H9 (cell line): ENCODE data around the gene ADAM8. TPM values are rescaled to one million over a fixed set of nuclear protein-coding genes. Genes with fewer than 3 reads are reported as not detected.
A peak's percentile ranks its signal among the peaks of the same experiment; 100 is the strongest.

ENCODE experiments used
- DNase-seq: peaks from one replicate; pipeline ENCODE4 v3.0.0-alpha.2; 2017
- H2AFZ ChIP-seq: one replicate; pipeline ENCODE4 v1.6.1; 2013; ENCODE audit warnings: mild to moderate bottlenecking, low read length, control low read depth, moderate library complexity
- H2AK5ac ChIP-seq: 2 replicates; pipeline ENCODE4 v1.6.1; 2013; ENCODE audit warnings: low read length, control low read depth, mixed read lengths; ENCODE audit not compliant: insufficient read length
- H2BK120ac ChIP-seq: one replicate; pipeline ENCODE4 v1.6.1; 2013; ENCODE audit warnings: low read depth, mild to moderate bottlenecking, low read length, control low read depth, inconsistent platforms; ENCODE audit not compliant: poor library complexity, severe bottlenecking
- H2BK12ac ChIP-seq: 2 replicates; pipeline ENCODE4 v1.6.1; 2013; ENCODE audit warnings: low read length, control low read depth, mixed read lengths, low read depth; ENCODE audit not compliant: insufficient read length
- H2BK15ac ChIP-seq: 2 replicates; pipeline ENCODE4 v1.6.1; 2013; ENCODE audit warnings: low read depth, low read length, control low read depth
- H2BK20ac ChIP-seq: one replicate; pipeline ENCODE4 v1.6.1; 2013; ENCODE audit warnings: low read depth, mild to moderate bottlenecking, low read length, control low read depth, inconsistent platforms; ENCODE audit not compliant: poor library complexity, severe bottlenecking
- H2BK5ac ChIP-seq: 2 replicates; pipeline ENCODE4 v1.6.1; 2013; ENCODE audit warnings: low read length, control low read depth, mixed read lengths; ENCODE audit not compliant: insufficient read length
- H3K14ac ChIP-seq: 2 replicates; pipeline ENCODE4 v1.6.1; 2013; ENCODE audit warnings: low read length, control low read depth; ENCODE audit not compliant: insufficient read depth
- H3K18ac ChIP-seq: 2 replicates; pipeline ENCODE4 v1.6.1; 2013; ENCODE audit warnings: low read depth, mild to moderate bottlenecking, mixed read lengths, low read length, control low read depth; ENCODE audit not compliant: insufficient read length
- H3K23ac ChIP-seq: 2 replicates; pipeline ENCODE4 v1.6.1; 2013; ENCODE audit warnings: low read length, control low read depth, mixed read lengths, low read depth; ENCODE audit not compliant: insufficient read length
- H3K23me2 ChIP-seq: 2 replicates; pipeline ENCODE4 v1.6.1; 2013; ENCODE audit warnings: low read depth, mild to moderate bottlenecking, mixed read lengths, low read length, control low read depth; ENCODE audit not compliant: insufficient read length, poor library complexity, severe bottlenecking
- H3K27ac ChIP-seq: 2 replicates; pipeline ENCODE4 v1.5.1; 2013; ENCODE audit warnings: low read length, control low read depth, mixed read lengths, low read depth; ENCODE audit not compliant: insufficient read length
- H3K27me3 ChIP-seq: 2 replicates; pipeline ENCODE4 v1.6.1; 2013; ENCODE audit warnings: low read length, control low read depth, inconsistent platforms; ENCODE audit not compliant: insufficient read depth
- H3K4ac ChIP-seq: 2 replicates; pipeline ENCODE4 v1.6.1; 2013; ENCODE audit warnings: low read depth, mild to moderate bottlenecking, control low read depth, inconsistent platforms, low read length, moderate library complexity
- H3K4me1 ChIP-seq: 2 replicates; pipeline ENCODE4 v1.6.1; 2013; ENCODE audit warnings: low read length, control low read depth, inconsistent platforms; ENCODE audit not compliant: insufficient read depth
- H3K4me2 ChIP-seq: 2 replicates; pipeline ENCODE4 v1.6.1; 2013; ENCODE audit warnings: low read length, control low read depth, mixed read lengths; ENCODE audit not compliant: insufficient read length, insufficient read depth
- H3K56ac ChIP-seq: 2 replicates; pipeline ENCODE4 v1.6.1; 2013; ENCODE audit warnings: low read depth, mild to moderate bottlenecking, mixed read lengths, low read length, control low read depth; ENCODE audit not compliant: insufficient read length
- H3K79me1 ChIP-seq: 2 replicates; pipeline ENCODE4 v1.6.1; 2013; ENCODE audit warnings: low read depth, mild to moderate bottlenecking, moderate library complexity, low read length, control low read depth, inconsistent platforms; ENCODE audit not compliant: insufficient read depth, poor library complexity, severe bottlenecking
- H3K79me2 ChIP-seq: 2 replicates; pipeline ENCODE4 v1.6.1; 2013; ENCODE audit warnings: low read length, control low read depth, inconsistent platforms; ENCODE audit not compliant: insufficient read depth
- H3K9ac ChIP-seq: 2 replicates; pipeline ENCODE4 v1.6.1; 2013; ENCODE audit warnings: low read length, control low read depth, mixed read lengths; ENCODE audit not compliant: insufficient read length; ENCODE audit errors: extremely low read depth
- H3K9me3 ChIP-seq: one replicate; pipeline ENCODE4 v1.6.1; 2013; ENCODE audit warnings: low read depth, low read length, inconsistent platforms; ENCODE audit not compliant: control insufficient read depth
- H3T11ph ChIP-seq: one replicate; pipeline ENCODE4 v1.6.1; 2013; ENCODE audit warnings: mild to moderate bottlenecking, low read length, control low read depth, inconsistent platforms
- H4K20me1 ChIP-seq: one replicate; pipeline ENCODE4 v1.6.1; 2013; ENCODE audit not compliant: control insufficient read depth, insufficient read length, insufficient read depth
- H4K5ac ChIP-seq: 2 replicates; pipeline ENCODE4 v1.6.1; 2013; ENCODE audit warnings: low read depth, mild to moderate bottlenecking, mixed read lengths, low read length, control low read depth; ENCODE audit not compliant: insufficient read length
- H4K8ac ChIP-seq: replicated peaks from 2 replicates; pipeline ENCODE4 v1.6.1; 2013; ENCODE audit warnings: low read length, control low read depth, mixed read lengths, low read depth; ENCODE audit not compliant: insufficient read length
- H4K91ac ChIP-seq: 2 replicates; pipeline ENCODE4 v1.6.1; 2013; ENCODE audit warnings: low read depth, mild to moderate bottlenecking, moderate library complexity, mixed read lengths, low read length, control low read depth; ENCODE audit not compliant: insufficient read length
- H3K27ac Mint-ChIP-seq, 3 experiments: 2 replicates in 2 of 3; 3 replicates in 1 of 3; pipeline ENCODE4 v1.8.0; 2020 to 2021; ENCODE audit warnings: mixed read lengths in 3 of 3, mild to moderate bottlenecking in 1 of 3, moderate library complexity in 1 of 3
- H3K27me3 Mint-ChIP-seq: 2 replicates; pipeline ENCODE4 v1.8.0; 2021; ENCODE audit warnings: low read depth, mild to moderate bottlenecking, moderate library complexity, mixed read lengths
- H3K36me3 Mint-ChIP-seq, 3 experiments: 2 replicates in 2 of 3; 3 replicates in 1 of 3; pipeline ENCODE4 v1.8.0; 2020 to 2021; ENCODE audit warnings: low read depth in 3 of 3, mixed read lengths in 3 of 3; ENCODE audit not compliant: insufficient read depth in 1 of 3
- H3K4me1 Mint-ChIP-seq, 2 experiments: 2 replicates each; pipeline ENCODE4 v1.8.0; 2020; ENCODE audit warnings: mixed read lengths in 2 of 2
- H3K4me3 Mint-ChIP-seq, 2 experiments: 2 replicates in 1 of 2; 3 replicates in 1 of 2; pipeline ENCODE4 v1.8.0; 2020 to 2021; ENCODE audit warnings: mild to moderate bottlenecking in 2 of 2, mixed read lengths in 2 of 2, moderate library complexity in 1 of 2
- H3K9me3 Mint-ChIP-seq, 2 experiments: 2 replicates in 1 of 2; 3 replicates in 1 of 2; pipeline ENCODE4 v1.8.0; 2020; ENCODE audit warnings: mild to moderate bottlenecking in 2 of 2, mixed read lengths in 2 of 2, moderate library complexity in 1 of 2
- WGBS: extraction: QIAGEN DNeasy Blood & Tissue Kit; methylation state at CpG from one replicate; pipeline ENCODE4 v1.1.7; 2013; ENCODE audit warnings: missing lambda C conversion rate, low lambda C conversion rate, mixed read lengths; ENCODE audit not compliant: insufficient read length; ENCODE audit errors: extremely low coverage; 5-methylcytosine and 5-hydroxymethylcytosine counted together
- total RNA-seq: library from RNA; stranded (reverse); gene quantifications from 2 replicates; pipeline ENCODE4 v1.2.1, GENCODE V29; 2021
- TF ChIP-seq, protein P1 (sequence below): fragments of 200-600 bp; sonication (generic); conservative IDR thresholded peaks from 3 replicates; pipeline ENCODE4 v1.8.0; 2021; ENCODE audit warnings: antibody characterized with exemption, mild to moderate bottlenecking

Gene ADAM8
- total RNA-seq, 1 experiment from 2014 or later: 5.4 TPM

DNA sequence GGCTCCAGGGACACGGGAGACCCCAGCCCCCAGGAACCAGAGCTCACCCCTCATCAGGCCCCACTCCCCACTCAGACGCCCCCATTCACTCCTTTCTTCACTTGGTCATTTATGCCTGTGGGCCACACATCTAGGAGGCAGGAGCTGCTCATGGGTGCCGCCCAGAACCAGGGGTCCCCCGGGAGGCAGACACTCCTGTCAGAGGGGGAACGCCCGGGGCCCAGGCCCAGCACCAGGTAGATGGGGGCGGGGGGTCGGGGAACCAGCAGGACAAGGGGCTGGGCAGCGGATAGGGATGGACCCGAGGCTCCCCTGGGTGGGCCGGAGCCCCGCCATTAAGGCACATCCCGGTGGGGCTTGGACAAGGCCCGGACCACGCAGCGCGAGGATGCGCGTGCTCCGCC, 48.2 kb upstream of the ADAM8 start:
- Mint-ChIP-seq H3K27ac (no peak overlapping the region), H3K4me3 (peak overlapping the region; percentile 27 to 50; a peak in 2 of 5 replicates), H3K4me1 (peaks cover 14 to 26% of the 10 kb centered on the region in 2 experiments), H3K9me3 (peaks cover 5 to 6% of the 10 kb centered on the region in 2 experiments; a peak in 4 of 5 replicates), H3K27me3 (peaks cover 64% of the 10 kb centered on the region), H3K36me3 (no peaks in the 10 kb centered on the region; a peak in 2 of 7 replicates)
- no peak overlapping the region for H4K5ac ChIP-seq
- no peak overlapping the region for H3K18ac ChIP-seq
- no peak overlapping the region for H4K8ac ChIP-seq
- no peak overlapping the region for H3K23ac ChIP-seq
- H3K14ac ChIP-seq: no peak overlapping the region
- H3T11ph ChIP-seq: no peak overlapping the region
- WGBS: no CpG with 5 or more reads among the region's 20 CpGs
- H3K4ac ChIP-seq: no peak overlapping the region
- DNase-seq: no peak
- H3K27ac ChIP-seq: no peak overlapping the region
- no peak overlapping the region for H2BK5ac ChIP-seq
- no peak overlapping the region for H2AFZ ChIP-seq
- H3K56ac ChIP-seq: no peak overlapping the region
- peaks cover 13% of the 10 kb centered on the region; the same call in 1 of the 2 replicates for H3K27me3 ChIP-seq
- H2BK20ac ChIP-seq: no peak overlapping the region
- H2BK12ac ChIP-seq: no peak overlapping the region
- no peak overlapping the region for H4K91ac ChIP-seq
- H4K20me1 ChIP-seq: no peaks in the 10 kb centered on the region
- H3K9ac ChIP-seq: no peak overlapping the region
- H3K4me1 ChIP-seq: no peaks in the 10 kb centered on the region; the same call in 1 of the 2 replicates
- no peaks in the 10 kb centered on the region for H3K79me1 ChIP-seq
- no peaks in the 10 kb centered on the region for H3K9me3 ChIP-seq
- peak overlapping the region; percentile 70 for H3K4me2 ChIP-seq
- H2AK5ac ChIP-seq: no peak overlapping the region
- H3K23me2 ChIP-seq: peaks cover 18% of the 10 kb centered on the region
- no peak overlapping the region for H2BK120ac ChIP-seq
- no peaks in the 10 kb centered on the region for H3K79me2 ChIP-seq
- no peak overlapping the region for H2BK15ac ChIP-seq
- TF ChIP-seq, protein P1, sequence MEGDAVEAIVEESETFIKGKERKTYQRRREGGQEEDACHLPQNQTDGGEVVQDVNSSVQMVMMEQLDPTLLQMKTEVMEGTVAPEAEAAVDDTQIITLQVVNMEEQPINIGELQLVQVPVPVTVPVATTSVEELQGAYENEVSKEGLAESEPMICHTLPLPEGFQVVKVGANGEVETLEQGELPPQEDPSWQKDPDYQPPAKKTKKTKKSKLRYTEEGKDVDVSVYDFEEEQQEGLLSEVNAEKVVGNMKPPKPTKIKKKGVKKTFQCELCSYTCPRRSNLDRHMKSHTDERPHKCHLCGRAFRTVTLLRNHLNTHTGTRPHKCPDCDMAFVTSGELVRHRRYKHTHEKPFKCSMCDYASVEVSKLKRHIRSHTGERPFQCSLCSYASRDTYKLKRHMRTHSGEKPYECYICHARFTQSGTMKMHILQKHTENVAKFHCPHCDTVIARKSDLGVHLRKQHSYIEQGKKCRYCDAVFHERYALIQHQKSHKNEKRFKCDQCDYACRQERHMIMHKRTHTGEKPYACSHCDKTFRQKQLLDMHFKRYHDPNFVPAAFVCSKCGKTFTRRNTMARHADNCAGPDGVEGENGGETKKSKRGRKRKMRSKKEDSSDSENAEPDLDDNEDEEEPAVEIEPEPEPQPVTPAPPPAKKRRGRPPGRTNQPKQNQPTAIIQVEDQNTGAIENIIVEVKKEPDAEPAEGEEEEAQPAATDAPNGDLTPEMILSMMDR: no peak
